ENCODE data around the gene CFB.
A peak's percentile ranks its signal among the peaks of the same experiment; 100 is the strongest.
"Not testable (repeated sequence)": the region's sequence is repeated elsewhere in the genome, so short reads cannot be mapped to it uniquely, and the experiment has no call there.

The CFB gene

GRCh38 chr6:31945507-31946369 is at the start of gene CFB:
Gene CFB (plus strand): TSS chr6:31946095. CDS start chr6:31946222, 127 bp downstream.
- DNase-seq (ENCODE audit: low read depth in 2 of 2) = no peak

DNA sequence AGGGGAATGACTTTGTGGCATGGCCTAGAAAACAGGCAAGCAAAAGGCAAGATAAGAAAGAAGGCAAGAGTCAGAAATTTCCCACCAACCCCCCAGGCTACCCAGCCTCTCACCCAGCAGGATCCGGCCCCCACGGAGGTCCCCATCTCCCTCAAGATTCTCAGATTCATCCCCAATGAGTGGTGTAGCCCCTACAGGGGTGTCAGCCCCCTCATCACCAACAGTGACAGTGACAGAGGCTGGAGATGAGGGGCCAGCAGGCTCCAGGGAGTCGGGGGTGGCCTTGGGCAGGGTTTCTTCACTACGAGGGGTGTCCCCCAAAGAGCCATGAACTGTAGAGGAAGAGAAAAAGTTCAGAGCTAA is 49.4 kb upstream of the CFB start:
- no peak for DNase-seq (ENCODE audit: low read depth in 2 of 2)

GRCh38 chr6:31896856-31897611 is 48.9 kb upstream of the CFB start:
- DNase-seq (ENCODE audit: low read depth in 2 of 2) = no peak

GRCh38 chr6:31897612-31898382 is 48.1 kb upstream of the CFB start, which contains the start of gene EHMT2:
Gene EHMT2 (minus strand): TSS chr6:31897698. CDS start chr6:31897677, 21 bp downstream.
- peak; percentile 64 to 66 for DNase-seq (ENCODE audit: low read depth in 2 of 2)

- DNase-seq (ENCODE audit: low read depth in 2 of 2) = no peak
Measured at GRCh38 chr6:31898383-31899011, 47.4 kb upstream of the CFB start.

- DNase-seq (ENCODE audit: low read depth in 2 of 2) = no peak
Measured at GRCh38 chr6:31899215-31899614, 46.7 kb upstream of the CFB start.

DNA sequence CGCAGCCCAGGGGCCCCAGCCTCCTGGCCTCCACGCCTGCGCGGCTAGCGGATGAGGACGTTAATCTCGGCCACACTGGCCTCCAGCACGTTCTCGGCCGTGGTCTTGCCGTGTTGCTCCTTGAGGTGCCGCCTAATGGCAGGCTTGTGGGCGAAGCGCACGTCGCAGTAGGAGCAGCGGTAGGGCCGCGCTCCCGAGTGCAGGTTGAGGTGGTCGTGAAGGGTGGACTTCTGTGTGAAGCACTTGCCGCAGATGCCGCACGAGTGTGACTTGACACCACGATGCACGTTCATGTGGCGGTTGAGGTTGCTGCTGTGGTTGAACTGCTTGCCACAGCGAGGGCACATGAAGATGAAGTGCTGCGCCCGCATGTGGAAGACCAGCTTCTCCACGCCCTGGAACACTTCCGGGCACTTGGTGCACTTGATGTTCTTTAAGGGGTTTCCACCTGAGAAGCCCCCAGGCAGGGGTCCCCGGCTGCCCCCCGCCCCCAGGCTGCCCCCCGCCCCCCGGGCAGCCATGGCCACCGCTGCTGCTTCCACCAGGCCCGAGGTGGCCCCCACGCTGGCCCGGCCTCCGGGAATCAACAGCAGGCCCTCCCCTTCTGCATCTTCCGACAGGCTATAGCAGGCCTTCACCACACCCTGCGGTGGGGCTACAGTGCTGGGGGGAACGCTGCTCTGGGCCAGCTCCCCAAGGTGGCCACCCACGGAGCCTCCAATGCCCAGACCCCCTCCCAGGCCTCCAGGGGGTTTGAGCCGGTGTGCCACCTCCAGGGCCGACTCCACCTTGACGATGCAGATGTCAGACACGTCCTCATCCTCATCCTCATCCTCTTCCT is 45.8 kb upstream of the CFB start:
- no peak for DNase-seq (ENCODE audit: low read depth in 2 of 2)

DNA sequence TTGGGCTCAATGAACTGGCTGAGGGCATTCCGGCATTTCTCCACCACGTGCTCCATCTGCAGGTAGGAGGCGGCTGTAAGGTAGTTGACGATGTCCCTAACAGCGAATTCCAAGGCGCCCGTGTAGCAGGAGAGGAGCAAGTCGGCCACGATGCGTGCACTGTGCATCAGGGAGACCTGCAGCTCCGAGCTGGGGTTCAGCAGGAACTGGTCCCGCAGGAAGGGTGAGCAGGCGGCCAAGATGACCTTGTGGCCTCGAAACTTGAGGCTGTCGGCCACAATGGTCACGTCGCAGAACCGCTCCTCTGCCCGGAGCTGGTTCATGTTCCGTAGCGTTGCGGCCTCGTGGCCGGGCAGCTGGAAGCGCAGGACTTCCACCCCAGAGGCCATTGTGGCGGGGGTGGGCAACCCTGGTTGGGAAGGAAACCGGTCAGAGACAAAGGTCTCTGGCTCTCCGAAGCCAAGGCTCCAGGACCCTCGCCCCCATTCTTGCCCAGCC is 44.9 kb upstream of the CFB start:
- no peak for DNase-seq (ENCODE audit: low read depth in 2 of 2)

- no peak for DNase-seq (ENCODE audit: low read depth in 2 of 2)
Measured at GRCh38 chr6:31901415-31901952, 44.4 kb upstream of the CFB start.

DNA sequence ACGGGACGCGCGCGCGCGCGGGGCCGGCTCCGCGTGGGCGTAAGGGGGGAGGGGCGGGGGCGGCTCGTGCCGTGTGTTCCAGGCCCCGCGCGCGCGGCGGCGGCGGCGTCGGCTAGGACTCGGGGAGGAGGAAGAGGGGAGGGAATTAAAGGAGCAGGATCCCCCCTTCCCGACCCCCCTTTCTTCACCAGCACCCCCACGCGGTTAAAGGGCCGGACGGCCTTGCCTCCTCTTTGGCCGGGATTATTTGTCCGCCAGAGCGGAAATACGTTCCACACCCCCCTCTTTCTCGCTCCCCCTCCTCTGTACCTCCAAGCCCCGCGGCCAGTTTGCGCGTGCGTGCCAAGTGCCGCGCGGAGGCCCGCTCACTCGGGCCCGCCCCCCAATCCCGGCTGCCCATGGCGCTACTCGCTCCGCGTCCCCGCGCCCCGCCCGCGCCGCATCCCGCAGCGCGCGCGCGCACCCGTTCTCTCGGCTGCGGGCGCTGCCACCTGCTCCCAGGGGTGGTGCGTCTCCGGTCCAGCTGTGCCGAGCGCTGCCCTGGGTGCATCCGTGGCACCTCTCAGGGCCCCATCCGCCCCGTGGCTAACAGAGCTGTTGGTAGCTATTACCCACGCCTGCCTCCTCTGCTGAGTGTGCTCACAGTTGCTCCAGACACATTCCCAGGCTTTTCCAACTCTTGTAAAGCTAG is 43.8 kb upstream of the CFB start, which contains the start of gene ZBTB12:
Gene ZBTB12 (minus strand): TSS at position 134 of the 691 bp plus-strand sequence. CDS start 781 bp downstream, outside the sequence.
- peak; percentile 67 for DNase-seq (ENCODE audit: low read depth in 2 of 2)

- no peak for DNase-seq (ENCODE audit: low read depth in 2 of 2)
Measured at GRCh38 chr6:31903957-31904356, 41.9 kb upstream of the CFB start.

GRCh38 chr6:31905041-31905440 is 40.9 kb upstream of the CFB start:
- no peak for DNase-seq (ENCODE audit: low read depth in 2 of 2)

GRCh38 chr6:31906122-31906521 is 39.8 kb upstream of the CFB start:
- DNase-seq (ENCODE audit: low read depth in 2 of 2) = no peak

GRCh38 chr6:31906727-31907126 is 39.2 kb upstream of the CFB start:
- DNase-seq (ENCODE audit: low read depth in 2 of 2) = not testable (repeated sequence)

GRCh38 chr6:31907158-31907813 is 38.6 kb upstream of the CFB start:
- no peak for DNase-seq (ENCODE audit: low read depth in 2 of 2)

DNA sequence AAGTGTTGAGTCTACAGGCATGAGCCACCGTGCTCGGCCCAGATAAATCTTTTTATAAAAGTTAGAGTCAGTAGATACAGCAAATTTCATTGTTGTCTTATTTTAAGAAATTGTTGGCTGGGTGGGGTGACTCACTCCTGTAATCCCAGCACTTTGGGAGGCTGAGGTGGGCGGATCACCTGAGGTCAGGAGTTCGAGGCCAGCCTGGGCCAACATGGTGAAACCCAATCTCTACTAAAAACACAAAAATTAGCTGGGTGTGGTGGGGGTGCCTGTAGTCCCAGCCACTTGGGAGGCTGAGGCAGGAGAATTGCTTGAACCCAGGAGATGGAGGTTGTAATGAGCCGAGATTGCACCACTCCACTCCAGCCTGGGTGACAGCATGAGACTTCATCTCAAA is 37.6 kb upstream of the CFB start:
- DNase-seq (ENCODE audit: low read depth in 2 of 2) = not testable (repeated sequence)

DNA sequence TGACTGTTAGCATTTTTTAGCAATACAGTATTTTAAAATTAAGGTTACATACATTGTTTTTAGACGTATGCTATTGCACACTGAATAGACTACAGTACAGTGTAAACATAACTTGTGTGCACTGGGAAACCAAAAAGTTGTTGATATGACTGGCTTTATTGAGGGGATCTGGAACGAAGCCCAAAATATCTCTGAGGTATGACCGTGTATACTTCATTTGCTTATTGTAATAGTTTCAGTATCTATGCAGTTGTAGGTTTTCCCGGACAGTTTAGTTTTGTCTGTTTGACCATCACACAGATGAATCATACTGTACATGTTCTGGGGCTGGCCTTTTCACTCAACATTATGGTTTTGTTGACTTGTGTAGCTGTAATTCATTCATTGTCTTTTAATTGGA is 37.1 kb upstream of the CFB start:
- no peak for DNase-seq (ENCODE audit: low read depth in 2 of 2)

DNA sequence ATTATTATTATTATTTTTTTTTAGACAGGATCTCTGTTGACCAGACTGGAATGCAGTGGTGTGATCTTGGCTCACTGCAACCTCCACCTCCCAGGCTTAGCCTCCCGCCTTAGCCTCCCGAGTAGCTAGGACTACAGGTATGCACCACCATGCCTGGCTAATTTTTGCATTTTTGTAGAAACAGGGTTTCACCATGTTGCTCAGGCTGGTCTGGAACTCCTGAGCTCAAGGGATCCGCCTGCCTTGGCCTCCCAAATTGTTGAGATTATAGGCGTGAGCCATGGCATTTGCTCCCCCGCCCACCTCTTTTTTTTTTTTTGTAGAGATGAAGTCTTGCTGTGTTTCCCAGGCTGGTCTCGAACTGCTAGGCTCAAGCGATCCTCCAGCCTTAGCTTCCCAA is 36.6 kb upstream of the CFB start:
- DNase-seq (ENCODE audit: low read depth in 2 of 2) = not testable (repeated sequence)
